Measurements from ENCODE around the gene SSTR5.

SSTR5 gene

DNA sequence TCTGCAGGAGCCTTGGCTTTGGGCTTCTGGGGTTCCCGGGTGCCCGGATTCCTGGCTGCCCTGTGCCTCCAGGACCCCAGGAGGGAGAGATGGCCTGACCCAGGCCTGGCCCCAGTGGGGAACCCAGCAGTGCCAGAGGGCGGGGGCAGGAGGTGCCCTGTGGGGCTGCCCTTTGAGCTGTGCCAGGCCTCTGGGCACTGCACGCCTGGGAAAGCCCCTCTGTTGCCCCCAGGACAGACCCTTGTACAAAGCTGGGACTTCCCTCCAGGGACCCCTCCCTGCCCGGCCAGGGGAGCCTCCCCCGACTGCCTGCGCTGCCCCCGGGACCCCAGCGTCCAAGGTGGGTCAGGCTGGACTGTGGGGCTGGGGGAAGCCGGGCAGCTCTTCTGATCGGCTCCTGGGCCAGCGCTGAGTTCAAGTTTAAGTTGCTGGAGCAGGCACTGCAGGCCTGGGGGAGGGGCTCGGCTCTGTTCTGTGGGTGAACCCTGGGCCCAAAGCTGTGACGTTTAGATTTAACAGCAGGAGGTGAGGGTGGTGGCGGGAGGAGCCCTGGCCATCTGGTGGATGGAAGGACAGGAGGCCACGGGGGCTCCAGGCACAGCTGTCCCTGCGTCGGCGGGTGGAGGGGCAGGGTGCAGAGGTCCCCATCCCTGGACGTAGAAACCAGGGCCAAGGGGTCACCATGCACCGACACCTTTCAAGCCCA lies 51.1 kb downstream of the SSTR5 start:
- H3K27ac ChIP-seq (ENCODE audit: low read depth, low read length): no peak overlapping the region
- H3K4me1 ChIP-seq (ENCODE audit: control insufficient read depth, insufficient read depth, low read length): peaks cover 2% of the 10 kb centered on the region
- H3K36me3 ChIP-seq (ENCODE audit: control insufficient read depth, insufficient read depth, low read length): no peaks in the 10 kb centered on the region
- H3K9ac ChIP-seq (ENCODE audit: low read length): no peak overlapping the region
- no peak overlapping the region for H3K4me3 ChIP-seq (ENCODE audit: low read length)
- H3K27me3 ChIP-seq (ENCODE audit: control insufficient read depth, insufficient read depth, low read length): no peaks in the 10 kb centered on the region

DNA sequence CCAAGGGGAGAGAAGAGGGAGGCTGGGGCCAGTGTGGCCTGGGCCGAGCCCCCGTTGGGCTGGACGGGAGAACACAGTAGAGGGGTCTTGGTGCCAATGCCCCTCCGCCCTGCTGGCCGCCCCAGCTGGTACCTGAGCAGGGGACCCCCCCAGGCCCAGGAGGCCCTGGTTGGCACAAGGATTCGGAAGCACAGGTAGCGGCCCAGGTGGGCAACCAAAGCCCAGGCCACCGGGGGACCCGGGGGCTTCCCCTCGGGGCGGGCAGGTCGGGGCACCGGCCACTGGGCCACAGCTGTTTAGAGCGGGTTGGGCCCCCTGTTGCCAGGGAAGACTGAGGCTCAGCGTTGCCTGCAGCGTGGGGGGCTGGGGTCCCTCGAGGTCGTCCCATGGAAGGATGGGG lies 51.7 kb downstream of the SSTR5 start:
- no peak overlapping the region for H3K9ac ChIP-seq (ENCODE audit: low read length)
- no peak overlapping the region for H3K27ac ChIP-seq (ENCODE audit: low read depth, low read length)
- no peak overlapping the region for H3K4me3 ChIP-seq (ENCODE audit: low read length)
- peaks cover 2% of the 10 kb centered on the region for H3K4me1 ChIP-seq (ENCODE audit: control insufficient read depth, insufficient read depth, low read length)
- H3K36me3 ChIP-seq (ENCODE audit: control insufficient read depth, insufficient read depth, low read length): no peaks in the 10 kb centered on the region
- no peaks in the 10 kb centered on the region for H3K27me3 ChIP-seq (ENCODE audit: control insufficient read depth, insufficient read depth, low read length)

DNA sequence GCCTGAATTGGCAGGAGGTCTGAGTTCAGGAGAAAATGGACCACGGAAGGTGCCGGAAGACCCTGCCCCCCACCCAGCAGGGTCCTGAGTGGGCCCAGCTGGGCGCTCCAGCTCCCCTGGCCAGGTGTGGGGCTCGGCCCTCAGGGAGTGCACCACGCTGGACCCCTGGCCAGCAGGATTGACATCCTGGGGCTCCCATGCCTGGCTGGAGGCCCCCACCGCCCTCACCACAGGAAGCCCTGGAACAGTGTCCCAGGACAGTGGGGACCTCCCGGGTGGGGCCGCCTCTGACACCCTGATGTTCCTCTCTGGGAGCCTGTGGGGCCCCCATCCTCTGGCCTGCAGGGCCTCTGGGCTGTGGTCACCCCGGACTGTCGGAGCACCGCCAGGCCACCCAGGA lies 52.2 kb downstream of the SSTR5 start:
- Histone ChIP-seq H3K9ac (ENCODE audit: low read length) (no peak overlapping the region), H3K4me1 (ENCODE audit: control insufficient read depth, insufficient read depth, low read length) (peaks cover 2% of the 10 kb centered on the region), H3K27me3 (ENCODE audit: control insufficient read depth, insufficient read depth, low read length) (no peaks in the 10 kb centered on the region), H3K27ac (ENCODE audit: low read depth, low read length) (no peak overlapping the region), H3K36me3 (ENCODE audit: control insufficient read depth, insufficient read depth, low read length) (no peaks in the 10 kb centered on the region), H3K4me3 (ENCODE audit: low read length) (no peak overlapping the region)

DNA sequence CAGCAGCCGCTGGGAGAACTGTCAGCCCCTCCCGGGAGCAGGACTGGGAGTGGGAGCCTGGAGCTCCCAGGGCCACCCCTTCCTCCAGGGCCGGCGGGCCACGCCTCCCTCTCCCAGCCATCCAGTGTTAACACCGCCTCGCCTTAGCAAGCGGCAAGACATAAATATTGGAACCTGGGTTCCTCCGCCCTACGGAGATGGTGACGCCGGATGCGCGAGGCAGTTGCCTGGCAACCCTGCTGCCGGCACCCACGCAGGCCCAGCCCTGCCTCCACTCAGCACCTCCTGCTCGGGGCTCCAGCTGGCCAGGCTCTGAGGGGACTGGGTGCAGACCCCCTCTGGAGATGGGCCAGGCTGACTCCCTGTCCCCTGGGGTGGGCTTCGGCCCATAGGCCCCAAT lies 52.9 kb downstream of the SSTR5 start:
- no peak overlapping the region for H3K9ac ChIP-seq (ENCODE audit: low read length)
- no peak overlapping the region for H3K27ac ChIP-seq (ENCODE audit: low read depth, low read length)
- H3K4me1 ChIP-seq (ENCODE audit: control insufficient read depth, insufficient read depth, low read length): peaks cover 2% of the 10 kb centered on the region
- no peaks in the 10 kb centered on the region for H3K36me3 ChIP-seq (ENCODE audit: control insufficient read depth, insufficient read depth, low read length)
- H3K4me3 ChIP-seq (ENCODE audit: low read length): no peak overlapping the region
- no peaks in the 10 kb centered on the region for H3K27me3 ChIP-seq (ENCODE audit: control insufficient read depth, insufficient read depth, low read length)

DNA sequence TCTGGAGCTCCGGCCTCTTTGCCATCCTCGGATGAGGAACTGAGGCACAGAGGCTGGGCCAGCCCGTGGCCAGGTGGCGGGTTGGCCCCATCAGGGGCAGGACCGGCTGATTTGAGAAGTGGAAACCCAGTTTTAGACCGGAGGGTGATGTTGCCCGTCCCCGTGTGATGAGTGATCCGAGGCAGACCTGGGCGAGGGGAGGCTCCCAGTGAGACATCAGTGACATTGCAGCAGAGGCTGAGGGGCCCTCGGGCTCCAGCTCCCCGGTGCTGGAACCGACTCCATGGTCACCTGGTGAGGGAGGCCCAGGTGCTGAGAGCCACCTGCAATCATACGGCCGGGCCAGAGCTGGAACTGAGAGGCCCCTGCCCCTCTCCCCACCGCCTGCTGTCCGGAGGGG lies 53.5 kb downstream of the SSTR5 start:
- no peaks in the 10 kb centered on the region for H3K27me3 ChIP-seq (ENCODE audit: control insufficient read depth, insufficient read depth, low read length)

DNA sequence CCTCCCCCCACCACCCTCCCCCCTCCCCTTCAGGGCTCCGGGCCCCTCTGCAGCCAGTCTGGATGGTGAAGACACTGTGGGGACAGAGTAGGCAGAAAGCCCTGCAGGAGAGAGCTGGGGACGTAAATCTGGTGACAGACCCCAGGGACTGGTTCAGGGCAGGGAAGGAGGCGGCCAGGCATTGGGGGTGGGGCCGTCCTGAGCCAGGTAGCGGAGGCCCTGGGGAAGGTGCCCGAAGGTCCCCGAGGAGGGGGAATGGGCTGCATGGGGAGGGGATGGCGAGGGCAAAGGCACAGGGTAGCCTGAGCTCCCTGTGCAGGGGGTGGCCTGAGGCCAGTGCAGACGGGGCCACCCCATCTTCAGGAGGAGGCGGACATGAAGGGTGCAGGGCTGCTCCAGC lies 54.0 kb downstream of the SSTR5 start:
- H3K27me3 ChIP-seq (ENCODE audit: control insufficient read depth, insufficient read depth, low read length): no peaks in the 10 kb centered on the region
- no peak overlapping the region for H3K4me3 ChIP-seq (ENCODE audit: low read length)
- no peak overlapping the region for H3K9ac ChIP-seq (ENCODE audit: low read length)
- H3K36me3 ChIP-seq (ENCODE audit: control insufficient read depth, insufficient read depth, low read length): no peaks in the 10 kb centered on the region
- H3K27ac ChIP-seq (ENCODE audit: low read depth, low read length): no peak overlapping the region
- peaks cover 2% of the 10 kb centered on the region for H3K4me1 ChIP-seq (ENCODE audit: control insufficient read depth, insufficient read depth, low read length)

More for the DNA sequence above, 53.5 kb downstream of the SSTR5 start:
- Histone ChIP-seq H3K4me3 (ENCODE audit: low read length) (no peak overlapping the region), H3K36me3 (ENCODE audit: control insufficient read depth, insufficient read depth, low read length) (no peaks in the 10 kb centered on the region), H3K4me1 (ENCODE audit: control insufficient read depth, insufficient read depth, low read length) (peaks cover 2% of the 10 kb centered on the region), H3K9ac (ENCODE audit: low read length) (no peak overlapping the region), H3K27ac (ENCODE audit: low read depth, low read length) (no peak overlapping the region)

DNA sequence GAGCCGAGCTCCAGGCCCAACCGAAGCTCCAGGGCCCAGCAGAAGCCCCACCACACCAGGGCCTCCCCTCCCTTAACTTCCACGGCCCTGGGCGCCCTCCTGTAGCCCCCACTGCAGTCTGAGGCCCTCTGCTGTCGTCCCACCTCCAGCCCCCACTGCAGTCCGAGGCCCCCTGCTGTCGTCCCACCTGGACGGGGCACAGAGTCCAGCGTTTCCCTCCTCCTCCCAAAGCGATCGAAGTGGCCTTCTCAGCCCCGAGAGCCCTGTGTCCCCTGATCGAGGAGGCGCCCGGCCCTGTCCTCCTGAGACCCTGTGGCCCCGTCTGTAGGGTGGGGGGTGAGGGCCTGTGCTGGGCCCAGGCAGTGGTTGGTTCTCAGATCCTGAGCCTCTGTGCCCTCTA lies 54.6 kb downstream of the SSTR5 start:
- no peaks in the 10 kb centered on the region for H3K36me3 ChIP-seq (ENCODE audit: control insufficient read depth, insufficient read depth, low read length)
- no peaks in the 10 kb centered on the region for H3K27me3 ChIP-seq (ENCODE audit: control insufficient read depth, insufficient read depth, low read length)
- H3K9ac ChIP-seq (ENCODE audit: low read length): no peak overlapping the region
- no peak overlapping the region for H3K4me3 ChIP-seq (ENCODE audit: low read length)
- no peak overlapping the region for H3K27ac ChIP-seq (ENCODE audit: low read depth, low read length)
- peaks cover 2% of the 10 kb centered on the region for H3K4me1 ChIP-seq (ENCODE audit: control insufficient read depth, insufficient read depth, low read length)

DNA sequence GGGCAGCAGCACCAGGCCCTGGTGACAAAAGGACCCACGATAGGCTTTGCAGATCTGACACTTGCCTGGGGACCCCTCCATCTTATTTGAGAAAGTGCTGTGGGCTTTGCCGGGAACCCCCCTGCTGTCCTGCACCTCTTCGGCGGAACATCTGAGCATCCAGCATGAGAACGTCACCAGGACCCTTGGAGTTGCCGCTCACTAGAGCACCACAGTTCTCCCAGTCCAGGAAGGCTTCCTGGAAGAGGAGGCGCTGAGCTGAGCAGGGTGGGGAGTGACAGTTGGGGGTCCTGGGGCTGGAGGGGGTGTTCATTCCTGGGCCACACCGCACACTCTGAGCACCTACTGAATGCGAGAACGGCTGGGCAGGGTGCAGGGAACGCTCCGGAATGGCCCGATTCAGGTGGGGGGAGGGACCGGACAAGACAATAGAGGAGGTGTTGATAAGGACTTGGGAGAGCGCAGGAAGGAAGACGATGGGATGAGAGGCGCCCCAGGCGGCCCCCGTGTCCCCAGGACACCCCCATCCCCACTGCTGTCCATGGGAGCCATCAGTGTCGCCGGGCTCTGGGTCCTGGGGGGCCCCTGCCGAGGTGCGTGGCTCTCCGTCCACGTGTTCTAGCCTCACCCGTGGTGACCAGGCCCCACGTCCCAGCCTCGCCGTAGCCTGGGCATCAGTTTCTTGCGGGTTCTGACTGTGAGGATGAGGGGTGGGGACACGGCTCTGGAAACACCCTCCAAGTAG lies 55.6 kb downstream of the SSTR5 start:
- no peak overlapping the region for H3K9ac ChIP-seq (ENCODE audit: low read length)
- no peak overlapping the region for H3K27ac ChIP-seq (ENCODE audit: low read depth, low read length)
- no peaks in the 10 kb centered on the region for H3K27me3 ChIP-seq (ENCODE audit: control insufficient read depth, insufficient read depth, low read length)
- H3K36me3 ChIP-seq (ENCODE audit: control insufficient read depth, insufficient read depth, low read length): no peaks in the 10 kb centered on the region
- peaks cover 2% of the 10 kb centered on the region for H3K4me1 ChIP-seq (ENCODE audit: control insufficient read depth, insufficient read depth, low read length)
- H3K4me3 ChIP-seq (ENCODE audit: low read length): no peak overlapping the region

DNA sequence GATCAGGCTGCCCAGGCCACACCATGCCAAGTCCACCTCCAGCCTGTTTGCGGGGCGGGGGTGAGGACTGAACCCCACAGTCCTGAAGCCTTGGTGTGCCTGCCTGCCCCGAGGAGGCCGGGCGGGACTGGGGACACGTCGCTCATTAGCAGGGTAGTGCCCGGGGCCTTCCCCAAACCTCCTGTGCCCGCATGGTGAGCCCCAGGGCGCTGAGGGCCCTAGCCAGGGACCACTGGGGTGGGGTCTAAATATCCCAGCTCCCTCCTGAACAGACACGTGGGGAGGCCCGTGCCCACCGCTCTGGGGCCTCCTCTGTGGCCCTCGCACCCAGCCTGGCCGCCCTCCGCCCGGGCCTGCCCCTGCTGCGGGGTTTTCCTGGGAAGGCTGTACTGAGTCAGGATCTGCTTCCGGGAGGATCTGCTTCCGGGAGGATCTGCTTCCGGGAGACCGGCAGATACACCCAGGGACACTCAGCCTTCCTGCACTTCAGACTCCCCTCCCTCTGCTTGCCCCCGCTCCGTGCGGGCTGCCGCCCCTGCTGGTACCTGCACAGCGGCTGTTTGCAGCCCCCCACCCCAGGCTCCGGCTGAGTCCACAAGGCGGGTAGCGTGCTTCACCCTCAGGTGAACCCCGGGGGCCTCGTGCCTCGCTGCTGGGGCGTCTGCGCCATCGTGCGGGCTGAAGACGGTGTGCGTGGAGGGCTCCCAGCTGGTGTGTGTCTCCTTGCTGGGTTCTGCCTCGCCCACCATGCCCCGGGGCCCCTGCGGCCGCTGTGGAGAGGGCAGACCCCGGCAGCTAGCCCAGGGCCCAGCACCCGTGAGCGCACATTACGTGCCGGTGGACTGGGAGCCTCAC lies 56.8 kb downstream of the SSTR5 start:
- H3K27me3 ChIP-seq (ENCODE audit: control insufficient read depth, insufficient read depth, low read length): no peaks in the 10 kb centered on the region
- H3K36me3 ChIP-seq (ENCODE audit: control insufficient read depth, insufficient read depth, low read length): no peaks in the 10 kb centered on the region
- no peak overlapping the region for H3K9ac ChIP-seq (ENCODE audit: low read length)
- H3K27ac ChIP-seq (ENCODE audit: low read depth, low read length): no peak overlapping the region
- H3K4me1 ChIP-seq (ENCODE audit: control insufficient read depth, insufficient read depth, low read length): peaks cover 2% of the 10 kb centered on the region
- no peak overlapping the region for H3K4me3 ChIP-seq (ENCODE audit: low read length)

DNA sequence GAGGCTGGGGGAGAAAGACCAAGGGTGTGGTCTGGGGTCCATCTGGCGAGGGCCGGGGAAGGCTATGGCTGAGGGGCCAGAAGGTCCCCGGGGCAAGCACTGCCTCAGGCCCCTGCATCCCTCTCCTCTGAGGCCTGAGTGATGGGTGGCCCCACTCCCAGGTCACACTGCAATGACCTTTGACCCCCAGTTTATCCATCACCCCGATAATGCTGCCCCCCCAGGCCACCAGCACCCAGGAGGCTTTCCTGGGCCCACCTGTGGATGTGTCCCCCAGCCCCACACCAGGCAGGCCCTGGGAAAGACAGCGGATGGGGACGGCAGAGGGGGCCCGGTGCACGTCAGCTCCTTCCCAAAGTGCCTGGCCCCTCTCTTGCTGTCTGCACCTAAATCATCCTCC lies 57.8 kb downstream of the SSTR5 start:
- no peaks in the 10 kb centered on the region for H3K36me3 ChIP-seq (ENCODE audit: control insufficient read depth, insufficient read depth, low read length)
- H3K27me3 ChIP-seq (ENCODE audit: control insufficient read depth, insufficient read depth, low read length): no peaks in the 10 kb centered on the region
- H3K4me1 ChIP-seq (ENCODE audit: control insufficient read depth, insufficient read depth, low read length): peaks cover 2% of the 10 kb centered on the region
- H3K9ac ChIP-seq (ENCODE audit: low read length): no peak overlapping the region
- no peak overlapping the region for H3K4me3 ChIP-seq (ENCODE audit: low read length)
- H3K27ac ChIP-seq (ENCODE audit: low read depth, low read length): no peak overlapping the region
